NCI-H2227 (cell line): ENCODE results near the gene GDPD2.
A peak's percentile ranks its signal among the peaks of the same experiment; 100 is the strongest.

Source experiments
- DNase-seq: peaks from one replicate; lab custom pipeline; 2025; ENCODE audit not compliant: unreplicated experiment; lab: John Stamatoyannopoulos, UW

Gene GDPD2

GRCh38 chrX:70437921-70438665 is 15.0 kb downstream of the GDPD2 start:
- DNase-seq: no peak

- DNase-seq: no peak
Observed at GRCh38 chrX:70439016-70439415, 15.9 kb downstream of the GDPD2 start.

GRCh38 chrX:70442224-70442623 is 19.1 kb downstream of the GDPD2 start:
- DNase-seq: no peak

- DNase-seq: peak; percentile 85
Observed at GRCh38 chrX:70444326-70444945, 21.3 kb downstream of the GDPD2 start, which contains the start of gene DLG3. DLG3 (plus strand) TSS chrX:70444835; CDS start chrX:70445202, 367 bp downstream.

- DNase-seq: no peak
Observed at GRCh38 chrX:70444946-70445656, 22.0 kb downstream of the GDPD2 start.

GRCh38 chrX:70445951-70446350 is 22.8 kb downstream of the GDPD2 start:
- DNase-seq: peak; percentile 14

- DNase-seq: no peak
Observed at GRCh38 chrX:70446380-70447350, 23.6 kb downstream of the GDPD2 start.

- no peak for DNase-seq
Observed at GRCh38 chrX:70449457-70449966, 26.4 kb downstream of the GDPD2 start.

GRCh38 chrX:70452143-70452733 is 29.1 kb downstream of the GDPD2 start:
- peak; percentile 71 for DNase-seq

GRCh38 chrX:70453024-70453618 is 30.0 kb downstream of the GDPD2 start:
- DNase-seq: no peak

GRCh38 chrX:70454441-70455365 is 31.6 kb downstream of the GDPD2 start:
- DNase-seq: peak; percentile 91

GRCh38 chrX:70455366-70456202 is 32.5 kb downstream of the GDPD2 start:
- peak; percentile 64 for DNase-seq

- DNase-seq: no peak
Observed at GRCh38 chrX:70456256-70456655, 33.1 kb downstream of the GDPD2 start.

- no peak for DNase-seq
Observed at GRCh38 chrX:70461026-70461425, 37.9 kb downstream of the GDPD2 start.

GRCh38 chrX:70464051-70464450 is 40.9 kb downstream of the GDPD2 start:
- DNase-seq: no peak

- DNase-seq: no peak
Observed at GRCh38 chrX:70466968-70467367, 43.9 kb downstream of the GDPD2 start.

- DNase-seq: no peak
Observed at GRCh38 chrX:70468709-70469108, 45.6 kb downstream of the GDPD2 start.

- DNase-seq: no peak
Observed at GRCh38 chrX:70470850-70471289, 47.8 kb downstream of the GDPD2 start.
